Measurements from ENCODE around the gene SPC25. TPM values are rescaled to one million over a fixed set of nuclear protein-coding genes. Genes with fewer than 3 reads are reported as not detected.

SPC25 gene
- total and polyA plus RNA-seq, 9 of the 15 experiments (the other 6 are each of a cell fraction or from before 2014, with no cell fraction given): 44.8 to 100 (median 75.0) TPM

- TF ChIP-seq, protein P1, sequence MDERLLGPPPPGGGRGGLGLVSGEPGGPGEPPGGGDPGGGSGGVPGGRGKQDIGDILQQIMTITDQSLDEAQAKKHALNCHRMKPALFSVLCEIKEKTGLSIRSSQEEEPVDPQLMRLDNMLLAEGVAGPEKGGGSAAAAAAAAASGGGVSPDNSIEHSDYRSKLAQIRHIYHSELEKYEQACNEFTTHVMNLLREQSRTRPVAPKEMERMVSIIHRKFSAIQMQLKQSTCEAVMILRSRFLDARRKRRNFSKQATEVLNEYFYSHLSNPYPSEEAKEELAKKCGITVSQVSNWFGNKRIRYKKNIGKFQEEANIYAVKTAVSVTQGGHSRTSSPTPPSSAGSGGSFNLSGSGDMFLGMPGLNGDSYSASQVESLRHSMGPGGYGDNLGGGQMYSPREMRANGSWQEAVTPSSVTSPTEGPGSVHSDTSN (CRISPR knock-in tag; IDR thresholded peaks at IDR 0.05; ENCODE audit: low read depth): no peak
- TF ChIP-seq, protein P1 (tag; conservative IDR thresholded peaks at IDR 0.05; ENCODE audit: low read depth): peak; percentile 91
- TF ChIP-seq DACH1 (IDR thresholded peaks at IDR 0.05; ENCODE audit: partially characterized antibody) (peak; percentile 98), NCOA6 (IDR thresholded peaks at IDR 0.05) (no peak), FOXK1 (CRISPR knock-in tag; IDR thresholded peaks at IDR 0.05; ENCODE audit: borderline replicate concordance) (no peak), HMGXB4 (CRISPR knock-in tag; IDR thresholded peaks at IDR 0.05) (no peak), ETV1 (tag; conservative IDR thresholded peaks at IDR 0.05; ENCODE audit: low read depth) (peak; percentile 99), GATAD2B (IDR thresholded peaks at IDR 0.05; ENCODE audit: borderline replicate concordance) (peak; percentile 99), RBFOX2 (IDR thresholded peaks at IDR 0.05; ENCODE audit: low read depth, low read length) (peak; percentile 63), EP300 (IDR thresholded peaks at IDR 0.05; ENCODE audit: low read length) (peak; percentile 100), RBBP5 (IDR thresholded peaks at IDR 0.05; ENCODE audit: borderline replicate concordance, insufficient read depth, low read length, poor library complexity, severe bottlenecking) (peak; percentile 90), AFF1 (IDR thresholded peaks at IDR 0.05; ENCODE audit: low read depth in 1 of 2, partially characterized antibody in 2 of 2) (peak; percentile 72 to 98), JUN (IDR thresholded peaks at IDR 0.05; ENCODE audit: borderline replicate concordance, low read depth, low read length) (peak; percentile 77), JUN (CRISPR knock-in tag; IDR thresholded peaks at IDR 0.05; ENCODE audit: borderline replicate concordance) (no peak), GTF2E2 (tag; IDR thresholded peaks at IDR 0.05) (no peak; the same call in 1 of the 2 replicates)
- TF ChIP-seq, protein P2, sequence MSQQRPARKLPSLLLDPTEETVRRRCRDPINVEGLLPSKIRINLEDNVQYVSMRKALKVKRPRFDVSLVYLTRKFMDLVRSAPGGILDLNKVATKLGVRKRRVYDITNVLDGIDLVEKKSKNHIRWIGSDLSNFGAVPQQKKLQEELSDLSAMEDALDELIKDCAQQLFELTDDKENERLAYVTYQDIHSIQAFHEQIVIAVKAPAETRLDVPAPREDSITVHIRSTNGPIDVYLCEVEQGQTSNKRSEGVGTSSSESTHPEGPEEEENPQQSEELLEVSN (IDR thresholded peaks at IDR 0.05; ENCODE audit: borderline replicate concordance in 1 of 2, extremely low read depth in 1 of 2, insufficient read depth in 1 of 2, insufficient read length in 1 of 2, low read depth in 1 of 2, low read length in 1 of 2, poor library complexity in 1 of 2, severe bottlenecking in 1 of 2): peak; percentile 46 to 47
Observed at GRCh38 chr2:168935810-168936581, 45.8 kb upstream of the SPC25 start (continued).

All from K562 (cell line).